ENCODE results near the gene GYS2. TPM values are rescaled to one million over a fixed set of nuclear protein-coding genes. Genes with fewer than 3 reads are reported as not detected.

The GYS2 gene
- total RNA-seq, 4 donors from 2014 or later = not detected

DNA sequence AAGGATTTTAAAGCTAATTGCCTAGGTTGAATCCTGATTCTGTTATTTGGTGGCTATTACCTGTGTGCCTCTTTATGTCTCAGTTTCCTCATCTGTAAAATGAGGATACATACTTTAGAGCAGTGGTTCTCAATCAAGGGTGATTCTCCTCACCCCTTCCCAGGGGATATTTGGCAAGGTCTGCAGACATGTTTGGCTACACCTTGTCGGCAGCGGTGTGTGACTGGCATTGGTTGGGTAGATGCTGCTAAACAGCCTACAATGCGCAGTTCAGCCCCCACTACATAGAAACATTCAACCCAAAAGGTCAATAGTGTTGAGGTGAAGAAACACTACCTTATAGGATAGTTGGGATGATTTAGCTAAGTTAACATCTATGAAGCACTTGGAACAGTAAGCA is 29.6 kb upstream of the GYS2 start:
- DNase-seq = no peak
- no peak overlapping the region for H3K4me3 ChIP-seq
- H3K27me3 ChIP-seq = no peaks in the 10 kb centered on the region
- no peaks in the 10 kb centered on the region for H3K4me1 ChIP-seq
- TF ChIP-seq POLR2A (IDR thresholded peaks at IDR 0.05) = no peak
- TF ChIP-seq, protein P1, sequence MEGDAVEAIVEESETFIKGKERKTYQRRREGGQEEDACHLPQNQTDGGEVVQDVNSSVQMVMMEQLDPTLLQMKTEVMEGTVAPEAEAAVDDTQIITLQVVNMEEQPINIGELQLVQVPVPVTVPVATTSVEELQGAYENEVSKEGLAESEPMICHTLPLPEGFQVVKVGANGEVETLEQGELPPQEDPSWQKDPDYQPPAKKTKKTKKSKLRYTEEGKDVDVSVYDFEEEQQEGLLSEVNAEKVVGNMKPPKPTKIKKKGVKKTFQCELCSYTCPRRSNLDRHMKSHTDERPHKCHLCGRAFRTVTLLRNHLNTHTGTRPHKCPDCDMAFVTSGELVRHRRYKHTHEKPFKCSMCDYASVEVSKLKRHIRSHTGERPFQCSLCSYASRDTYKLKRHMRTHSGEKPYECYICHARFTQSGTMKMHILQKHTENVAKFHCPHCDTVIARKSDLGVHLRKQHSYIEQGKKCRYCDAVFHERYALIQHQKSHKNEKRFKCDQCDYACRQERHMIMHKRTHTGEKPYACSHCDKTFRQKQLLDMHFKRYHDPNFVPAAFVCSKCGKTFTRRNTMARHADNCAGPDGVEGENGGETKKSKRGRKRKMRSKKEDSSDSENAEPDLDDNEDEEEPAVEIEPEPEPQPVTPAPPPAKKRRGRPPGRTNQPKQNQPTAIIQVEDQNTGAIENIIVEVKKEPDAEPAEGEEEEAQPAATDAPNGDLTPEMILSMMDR (IDR thresholded peaks at IDR 0.05) = no peak
- H3K9me3 ChIP-seq = no peaks in the 10 kb centered on the region
- no peak overlapping the region for H3K27ac ChIP-seq
- H3K36me3 ChIP-seq = peaks cover 0 to 23% (median 0%) of the 10 kb centered on the region in 3 donors

DNA sequence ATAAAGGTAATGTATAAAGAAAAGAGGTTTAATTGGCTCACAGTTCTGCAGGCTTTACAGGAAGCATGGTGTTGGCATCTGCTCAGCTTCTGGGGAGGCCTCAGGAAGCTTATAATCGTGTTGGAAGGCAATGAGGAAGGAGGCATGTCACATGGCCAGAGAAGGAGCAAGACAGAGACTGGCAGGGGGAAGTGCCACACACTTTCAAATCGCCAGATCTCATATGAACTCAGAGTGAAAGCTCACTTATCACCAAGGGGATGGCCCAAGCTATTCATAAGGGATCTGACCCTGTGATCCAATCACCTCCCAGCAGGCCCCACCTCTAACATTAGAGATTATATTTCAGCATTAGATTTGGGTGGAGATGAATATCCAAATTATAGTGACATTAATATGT is 26.7 kb upstream of the GYS2 start:
- no peak overlapping the region for H3K4me3 ChIP-seq
- H3K36me3 ChIP-seq = peaks cover 0 to 23% (median 0%) of the 10 kb centered on the region in 3 donors
- no peaks in the 10 kb centered on the region for H3K27me3 ChIP-seq
- TF ChIP-seq, protein P1 (IDR thresholded peaks at IDR 0.05) = no peak
- TF ChIP-seq POLR2A (IDR thresholded peaks at IDR 0.05) = no peak
- no peaks in the 10 kb centered on the region for H3K9me3 ChIP-seq
- no peaks in the 10 kb centered on the region for H3K4me1 ChIP-seq
- no peak overlapping the region for H3K27ac ChIP-seq
- DNase-seq = no peak

DNA sequence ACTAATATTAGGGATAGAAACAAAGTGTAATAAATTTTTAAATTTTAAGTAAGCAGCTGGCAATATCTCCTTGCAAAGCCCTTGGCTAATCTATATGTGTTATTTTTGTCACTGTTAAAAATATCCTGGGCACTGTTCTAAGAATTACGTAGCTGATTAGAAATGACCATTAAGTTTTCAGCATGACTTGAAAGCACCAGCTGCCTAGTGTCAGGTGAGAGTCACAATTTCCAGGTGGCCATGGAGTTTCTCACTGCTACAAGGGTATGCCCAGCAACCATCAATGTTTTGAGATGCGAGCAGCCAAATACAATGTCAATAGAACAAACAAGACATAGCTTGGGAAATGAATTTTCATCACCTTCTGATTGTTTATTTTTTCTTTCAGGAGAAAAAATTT is 23.3 kb upstream of the GYS2 start:
- DNase-seq = no peak
- Histone ChIP-seq H3K4me3 (no peak overlapping the region), H3K9me3 (no peaks in the 10 kb centered on the region), H3K27ac (no peak overlapping the region), H3K27me3 (no peaks in the 10 kb centered on the region), H3K4me1 (no peaks in the 10 kb centered on the region), H3K36me3 (no peaks in the 10 kb centered on the region)
- TF ChIP-seq, protein P1 (IDR thresholded peaks at IDR 0.05) = no peak
- no peak for TF ChIP-seq POLR2A (IDR thresholded peaks at IDR 0.05)

DNA sequence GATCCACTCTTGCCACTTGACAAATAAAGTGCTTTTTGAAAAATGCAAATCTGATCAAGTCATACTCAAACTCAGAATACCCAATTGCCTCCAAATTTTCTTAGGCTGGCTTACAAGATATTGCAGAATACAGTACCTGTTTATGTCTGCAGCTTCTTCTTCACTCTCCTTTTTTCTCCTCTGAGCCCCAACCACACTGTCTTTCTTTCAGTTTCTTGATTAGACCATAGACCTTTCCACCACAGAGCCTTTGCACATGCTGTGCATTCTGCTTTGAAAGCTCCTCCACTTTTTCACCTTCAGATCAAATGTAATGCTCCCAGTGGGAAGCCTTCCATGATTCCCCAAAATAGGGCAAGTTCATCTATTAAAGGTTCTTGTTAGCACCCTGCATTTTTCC is 13.9 kb upstream of the GYS2 start:
- no peak for TF ChIP-seq POLR2A (IDR thresholded peaks at IDR 0.05)
- H3K4me1 ChIP-seq = no peaks in the 10 kb centered on the region
- H3K27ac ChIP-seq = no peak overlapping the region
- H3K36me3 ChIP-seq = no peaks in the 10 kb centered on the region
- H3K4me3 ChIP-seq = no peak overlapping the region
- H3K9me3 ChIP-seq = no peaks in the 10 kb centered on the region
- H3K27me3 ChIP-seq = no peaks in the 10 kb centered on the region
- no peak for DNase-seq

DNA sequence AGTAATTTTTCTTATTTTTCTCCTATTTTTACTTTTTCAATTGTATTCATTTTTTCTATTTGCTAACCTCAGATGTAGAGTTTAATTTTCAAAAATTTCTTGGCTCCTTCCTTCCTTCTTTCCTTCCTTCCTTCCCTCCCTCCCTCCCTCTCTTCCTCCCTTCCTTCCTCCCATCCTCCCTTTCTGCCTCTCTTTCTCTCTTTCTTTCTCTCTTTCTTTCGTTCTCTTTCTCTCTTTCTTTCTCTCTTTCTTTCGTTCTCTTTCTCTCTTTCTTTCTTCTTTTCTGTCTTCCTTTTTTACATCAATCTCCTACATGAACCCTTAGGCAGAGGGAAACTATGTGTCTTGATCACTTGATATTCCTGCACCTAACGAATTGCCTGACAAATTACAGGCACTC is 12.4 kb upstream of the GYS2 start:
- DNase-seq = no peak
- H3K4me3 ChIP-seq = no peak overlapping the region
- no peaks in the 10 kb centered on the region for H3K4me1 ChIP-seq
- no peaks in the 10 kb centered on the region for H3K27me3 ChIP-seq
- no peaks in the 10 kb centered on the region for H3K9me3 ChIP-seq
- TF ChIP-seq, protein P1 (IDR thresholded peaks at IDR 0.05) = no peak
- no peak for TF ChIP-seq POLR2A (IDR thresholded peaks at IDR 0.05)
- no peaks in the 10 kb centered on the region for H3K36me3 ChIP-seq
- no peak overlapping the region for H3K27ac ChIP-seq

DNA sequence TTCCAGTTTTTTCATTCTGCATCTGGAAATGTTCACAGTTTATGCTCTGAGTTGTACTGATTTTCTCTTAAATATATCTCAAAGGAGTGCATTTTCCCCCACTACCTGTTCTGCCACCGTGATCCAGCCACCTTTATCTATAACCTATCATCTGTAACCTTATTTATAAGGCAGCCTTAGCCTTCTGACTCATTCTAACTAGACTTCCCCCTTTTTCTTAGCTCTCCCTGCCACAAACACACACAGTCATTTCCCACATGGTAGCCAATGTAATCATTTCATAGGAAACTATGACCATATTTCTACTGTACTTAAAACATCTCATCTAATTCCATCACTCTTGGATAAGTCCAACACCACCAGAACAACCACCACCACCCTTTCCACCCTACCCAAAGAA is 10.8 kb upstream of the GYS2 start:
- no peak for DNase-seq
- Histone ChIP-seq H3K36me3 (no peaks in the 10 kb centered on the region), H3K9me3 (no peaks in the 10 kb centered on the region), H3K27ac (peak overlapping the region in 1 of 4 donors; percentile 7), H3K4me1 (no peaks in the 10 kb centered on the region), H3K4me3 (no peak overlapping the region), H3K27me3 (no peaks in the 10 kb centered on the region)
- TF ChIP-seq, protein P1 (IDR thresholded peaks at IDR 0.05) = no peak
- TF ChIP-seq POLR2A (IDR thresholded peaks at IDR 0.05) = no peak
